OCI-LY7 (cell line): ENCODE results near the gene DHODH. TPM values are rescaled to one million over a fixed set of nuclear protein-coding genes. Genes with fewer than 3 reads are reported as not detected.

Experiments used
- BruUV-seq: library from RNA; stranded (reverse); fragments of 400-500 nt; replicated peaks from 2 replicates; lab custom pipeline; 2021; lab: Mats Ljungman, UMichigan
- CTCF ChIA-PET: fragments of 300-600 bp; sonication (Branson Sonifier 250); formaldehyde crosslinking; loops from one replicate; lab custom pipeline; 2022; ENCODE audit warnings: antibody characterized with exemption; ENCODE audit not compliant: unreplicated experiment; lab: Charles Lee
- POLR2A ChIA-PET: fragments of 300-600 bp; sonication (Branson Sonifier 250); formaldehyde crosslinking; loops from one replicate; lab custom pipeline; 2022; ENCODE audit warnings: antibody characterized with exemption; lab: Charles Lee
- DNase-seq: peaks from one replicate; pipeline ENCODE4 v3.0.0-alpha.2; 2015; ENCODE audit warnings: low spot score
- H2AFZ ChIP-seq: fragments of 200-600 bp; sonication (generic), shearing (Covaris generic); 2 replicates; pipeline ENCODE4 v1.6.1; 2014; ENCODE audit warnings: mild to moderate bottlenecking, antibody characterized with exemption, low read length, moderate library complexity
- H3K27ac ChIP-seq: fragments of 200-600 bp; sonication (generic); 2 replicates; pipeline ENCODE4 v1.5.1; 2014; ENCODE audit warnings: mixed run types, low read depth, mild to moderate bottlenecking, moderate library complexity, low read length, inconsistent platforms; ENCODE audit not compliant: poor library complexity, severe bottlenecking
- H3K36me3 ChIP-seq: fragments of 200-600 bp; sonication (generic); 2 replicates; pipeline ENCODE4 v1.6.1; 2014; ENCODE audit warnings: mild to moderate bottlenecking, antibody characterized with exemption, low read length, moderate library complexity, mixed read lengths; ENCODE audit not compliant: insufficient read depth
- H3K4me1 ChIP-seq: fragments of 200-600 bp; sonication (generic); 2 replicates; pipeline ENCODE4 v1.5.1; 2014; ENCODE audit warnings: mild to moderate bottlenecking, low read length; ENCODE audit not compliant: insufficient read depth, poor library complexity, severe bottlenecking
- H3K4me2 ChIP-seq: fragments of 200-600 bp; sonication (generic); 2 replicates; pipeline ENCODE4 v1.6.1; 2014; ENCODE audit warnings: mild to moderate bottlenecking, low read length
- H3K4me3 ChIP-seq: fragments of 200-600 bp; sonication (generic); 2 replicates; pipeline ENCODE4 v1.5.1; 2014; ENCODE audit warnings: mild to moderate bottlenecking, low read depth, low read length; ENCODE audit not compliant: poor library complexity, severe bottlenecking
- H3K79me2 ChIP-seq: fragments of 200-600 bp; sonication (generic); 2 replicates; pipeline ENCODE4 v1.6.1; 2016; ENCODE audit warnings: low read depth, mild to moderate bottlenecking, low read length, moderate library complexity, mixed read lengths; ENCODE audit not compliant: insufficient read depth
- H3K9me2 ChIP-seq: fragments of 200-600 bp; sonication (generic); 2 replicates; pipeline ENCODE4 v1.6.1; 2016; ENCODE audit warnings: mild to moderate bottlenecking, low read length, mixed read lengths; ENCODE audit not compliant: insufficient read depth
- H3K9me3 ChIP-seq: fragments of 200-600 bp; sonication (generic); 2 replicates; pipeline ENCODE4 v1.6.1; 2014; ENCODE audit warnings: mild to moderate bottlenecking, mixed run types, low read length, mixed read lengths
- H4K20me1 ChIP-seq: fragments of 200-600 bp; sonication (generic); 2 replicates; pipeline ENCODE4 v1.6.1; 2014; ENCODE audit warnings: mild to moderate bottlenecking, antibody characterized with exemption, low read length, moderate library complexity, mixed read lengths; ENCODE audit not compliant: insufficient read depth
- CTCF ChIP-seq: fragments of 200-600 bp; sonication (generic); conservative IDR thresholded peaks from 2 replicates; pipeline ENCODE4 v1.5.1; 2014; ENCODE audit warnings: mild to moderate bottlenecking, antibody characterized with exemption, low read length, moderate library complexity, mixed read lengths
- EZH2phosphoT487 ChIP-seq: fragments of 200-600 bp; sonication (generic); IDR thresholded peaks from 2 replicates; pipeline ENCODE4 v1.6.1; 2018; ENCODE audit warnings: low read depth, borderline replicate concordance, mild to moderate bottlenecking, mixed run types, antibody characterized with exemption, low read length, moderate library complexity, mixed read lengths
- intact Hi-C: fragments of 100-400 bp; cut with micrococcal nuclease; formaldehyde crosslinking; loops from one replicate; pipeline ENCODE4 v1.10.0; 2022; ENCODE audit not compliant: unreplicated experiment
- total RNA-seq, 2 experiments: library from RNA; depleted of rRNA in 1 of 2; stranded (reverse); fragments of >200 nt in 1 of 2; shearing (Covaris generic) in 1 of 2; gene quantifications; 2 replicates each; pipeline ENCODE4 v1.2.3, GENCODE V29; 2014 to 2022

DHODH gene
- total RNA-seq, 2 experiments from 2014 or later = 12.3 to 20.9 TPM

GRCh38 chr16:71963125-71963875 lies 45.2 kb upstream of the DHODH start:
- H2AFZ ChIP-seq = peak overlapping the region; percentile 2; the same call in 1 of the 2 replicates
- POLR2A ChIA-PET = interaction anchor here (0.5 to 1.5 kb wide), 3 partner anchors 8 to 237 kb away, joined by 4 to 5 read pairs (median 4); no protein-coding TSS in a partner anchor
- intact Hi-C loops = loop anchor here (5.0 kb wide), 4 partner anchors 129 to 396 kb away; partner anchors contain the start of genes DHX38, PHLPP2 and TXNL4B

GRCh38 chr16:71965223-71965622 lies 43.3 kb upstream of the DHODH start:
- ChIA-PET POLR2A (no interaction called here), CTCF (no interaction called here)
- no TSS peak for BruUV-seq
- no peak for DNase-seq
- Histone ChIP-seq H3K4me1 (peaks cover 35% of the 10 kb centered on the region), H3K27ac (no peak overlapping the region), H3K9me3 (no peaks in the 10 kb centered on the region), H3K79me2 (no peaks in the 10 kb centered on the region), H3K36me3 (no peaks in the 10 kb centered on the region), H3K4me3 (no peak overlapping the region), H2AFZ (no peak overlapping the region), H3K4me2 (no peak overlapping the region), H4K20me1 (no peaks in the 10 kb centered on the region), H3K9me2 (no peaks in the 10 kb centered on the region)
- intact Hi-C loops = no loop called here
- no peak for TF ChIP-seq CTCF
- no peak for TF ChIP-seq EZH2phosphoT487

More at GRCh38 chr16:71963125-71963875, 45.2 kb upstream of the DHODH start:
- Histone ChIP-seq H3K9me2 (no peaks in the 10 kb centered on the region), H3K36me3 (no peaks in the 10 kb centered on the region), H3K27ac (no peak overlapping the region), H3K4me1 (peaks cover 51% of the 10 kb centered on the region), H3K4me2 (peak overlapping the region; percentile 18; the same call in 1 of the 2 replicates), H3K9me3 (no peaks in the 10 kb centered on the region), H3K79me2 (no peaks in the 10 kb centered on the region), H3K4me3 (no peak overlapping the region), H4K20me1 (no peaks in the 10 kb centered on the region)
- no peak for DNase-seq
- CTCF ChIA-PET = interaction anchor here (0.5 kb wide), 1 partner anchor 403 kb away, joined by 3 read pairs; no protein-coding TSS in a partner anchor
- no peak for TF ChIP-seq CTCF
- no peak for TF ChIP-seq EZH2phosphoT487
- no TSS peak for BruUV-seq

- ChIA-PET CTCF (no interaction called here), POLR2A (interaction anchor here (0.9 kb wide), 1 partner anchor 12 kb away, joined by 3 read pairs; no protein-coding TSS in a partner anchor)
- TF ChIP-seq EZH2phosphoT487 = no peak
- TF ChIP-seq CTCF = no peak
- Histone ChIP-seq H2AFZ (no peak overlapping the region), H3K79me2 (no peaks in the 10 kb centered on the region), H4K20me1 (no peaks in the 10 kb centered on the region), H3K9me3 (no peaks in the 10 kb centered on the region), H3K4me1 (peaks cover 18% of the 10 kb centered on the region), H3K4me2 (no peak overlapping the region), H3K4me3 (no peak overlapping the region), H3K27ac (no peak overlapping the region), H3K9me2 (no peaks in the 10 kb centered on the region), H3K36me3 (no peaks in the 10 kb centered on the region)
- no peak for DNase-seq
- intact Hi-C loops = no loop called here
- BruUV-seq = no TSS peak
Observed at GRCh38 chr16:71966932-71967331, 41.6 kb upstream of the DHODH start.
